Hematopoietic multipotent progenitor cell treated with erythropoietin and hydrocortisone succinate and interleukin-3 and kit ligand, for 8 days (in vitro differentiated cells): ENCODE results near the gene POLR1C.
A peak's percentile ranks its signal among the peaks of the same experiment; 100 is the strongest.
"Not testable (repeated sequence)": the region's sequence is repeated elsewhere in the genome, so short reads cannot be mapped to it uniquely, and the experiment has no call there.

Experiments used
- DNase-seq: peaks from one replicate; pipeline ENCODE4 v3.0.0-alpha.2; 2015

Gene POLR1C

DNA sequence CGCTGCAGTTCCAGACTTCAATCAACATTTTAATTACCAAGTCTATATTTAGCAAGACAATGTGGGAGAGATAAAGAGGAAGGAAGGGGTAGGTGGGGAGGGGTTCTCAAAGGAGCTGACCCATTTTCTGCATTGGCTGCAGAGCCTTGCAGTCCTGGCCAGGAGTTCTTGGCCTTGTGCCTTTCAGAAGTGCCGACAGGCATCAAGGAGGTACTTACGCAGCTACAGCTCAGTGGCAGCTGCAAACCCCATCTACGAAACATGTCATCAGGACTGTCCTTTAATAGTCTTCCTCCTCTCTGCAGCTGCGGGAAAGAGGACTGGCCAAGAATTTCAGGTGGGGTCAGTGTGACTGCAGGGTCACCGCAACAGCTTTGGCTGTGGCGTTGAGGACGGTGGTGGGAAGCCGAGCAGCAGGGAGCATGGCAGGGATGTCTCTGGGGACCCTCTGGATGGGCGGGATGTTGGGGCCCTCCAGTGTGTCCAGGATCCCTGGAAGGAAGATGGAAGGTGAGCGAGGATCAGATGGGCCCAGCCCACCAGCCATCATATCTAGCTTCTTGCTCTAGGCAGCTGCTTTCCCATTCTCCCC lies 5.0 kb upstream of the POLR1C start:
- no peak for DNase-seq

GRCh38 chr6:43515808-43516207 lies 1.1 kb upstream of the POLR1C start:
- DNase-seq, result no peak

GRCh38 chr6:43516367-43516696 lies 557 bp upstream of the POLR1C start:
- no peak for DNase-seq

GRCh38 chr6:43517505-43518357 lies 842 bp downstream of the POLR1C start:
- DNase-seq, result peak; percentile 37

DNA sequence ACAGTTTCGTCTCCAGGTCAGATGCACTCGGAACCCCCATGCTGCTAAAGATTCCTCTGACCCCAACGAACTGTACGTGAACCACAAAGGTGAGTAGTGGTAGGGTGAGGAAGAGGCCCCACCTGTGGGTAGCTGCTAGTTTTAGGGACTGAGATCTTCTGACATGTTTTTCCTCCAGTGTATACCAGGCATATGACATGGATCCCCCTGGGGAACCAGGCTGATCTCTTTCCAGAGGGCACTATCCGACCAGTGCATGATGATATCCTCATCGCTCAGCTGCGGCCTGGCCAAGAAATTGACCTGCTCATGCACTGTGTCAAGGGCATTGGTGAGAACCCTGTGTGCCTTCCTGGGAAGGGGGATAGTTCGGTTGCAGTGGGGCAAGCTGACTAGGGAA lies 3.2 kb downstream of the POLR1C start:
- DNase-seq, result no peak

DNA sequence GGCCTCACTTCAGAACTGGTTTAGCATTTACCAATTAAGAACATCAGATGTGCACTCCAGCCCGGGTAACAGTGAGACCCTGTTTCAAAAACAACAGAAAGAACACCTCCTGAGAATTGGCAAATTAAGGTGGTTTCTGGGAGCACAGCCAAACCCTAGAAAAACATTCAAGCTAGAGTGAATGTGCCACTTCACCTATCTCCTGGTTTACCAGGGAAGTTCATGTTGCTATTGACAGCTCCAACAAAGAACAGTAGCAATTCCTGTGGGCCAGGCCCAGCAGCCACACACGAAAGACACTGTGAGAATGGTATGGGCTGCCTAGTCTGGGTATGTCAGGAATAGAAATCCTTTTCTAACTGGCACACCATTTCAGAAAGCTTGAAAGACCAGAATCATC lies 4.9 kb downstream of the POLR1C start:
- no peak for DNase-seq

GRCh38 chr6:43522547-43523261 lies 5.8 kb downstream of the POLR1C start:
- no peak for DNase-seq

DNA sequence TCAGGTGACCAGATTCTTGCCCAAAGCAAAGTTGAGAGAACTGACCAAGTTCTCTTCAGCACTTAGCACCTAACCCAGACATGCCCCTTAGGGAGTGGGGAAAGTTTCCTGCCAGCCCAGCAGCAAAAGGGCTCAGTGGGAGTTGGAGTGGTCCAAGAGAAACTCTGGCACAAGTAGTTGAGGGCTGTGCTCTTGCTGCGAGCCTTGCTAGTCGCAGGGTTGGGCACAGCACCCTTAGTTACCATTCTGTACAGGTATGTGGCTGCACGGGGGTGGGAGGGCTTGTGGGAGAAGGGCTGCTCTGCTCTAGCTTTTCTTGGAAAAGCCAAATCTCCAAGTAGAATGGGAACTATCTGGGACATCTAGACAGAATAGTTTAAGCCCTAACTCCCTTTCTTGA lies 6.4 kb downstream of the POLR1C start:
- no peak for DNase-seq

DNA sequence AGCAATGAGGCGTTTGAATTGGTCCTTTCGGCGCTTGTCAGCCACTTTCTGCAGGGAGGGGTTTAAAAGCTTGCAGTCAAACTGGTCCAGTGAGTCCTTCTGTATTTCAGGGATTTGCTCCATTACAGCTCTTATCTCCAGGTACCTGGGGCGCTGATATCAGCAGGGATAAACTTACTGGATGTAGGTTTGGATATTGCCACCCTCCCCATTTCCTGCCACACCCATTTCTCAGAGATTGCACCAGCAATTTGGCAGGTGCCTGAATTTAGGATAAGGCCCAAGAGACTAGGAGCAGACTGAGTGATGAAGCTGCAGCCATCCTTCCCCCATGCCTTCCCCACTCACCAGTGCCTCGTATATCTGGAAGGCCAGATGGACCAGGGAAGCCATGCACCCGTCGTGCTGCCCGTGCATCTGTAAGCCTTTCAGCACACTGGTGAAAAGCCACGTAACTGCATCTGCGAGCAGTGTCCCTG lies 7.6 kb downstream of the POLR1C start:
- peak; percentile 20 for DNase-seq

DNA sequence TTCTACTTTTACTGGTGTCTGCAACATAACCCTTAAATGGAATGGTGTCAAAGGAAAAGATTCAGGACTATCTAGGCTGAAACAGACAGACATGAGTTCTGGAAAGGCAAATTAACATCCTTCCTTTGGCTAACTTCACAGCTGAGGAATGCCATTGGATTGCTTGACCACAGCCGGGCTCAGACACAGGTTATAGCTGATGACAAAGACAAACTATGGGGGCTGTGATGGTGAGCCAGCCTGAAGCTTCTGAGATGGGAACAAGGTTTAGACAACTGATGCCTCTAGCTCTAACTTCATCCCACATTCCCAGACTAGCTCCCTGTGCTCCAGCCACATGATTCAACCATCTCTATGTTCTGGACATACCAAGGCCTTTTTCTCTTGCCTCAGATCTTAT lies 15.3 kb downstream of the POLR1C start:
- DNase-seq, result no peak

- not testable (repeated sequence) for DNase-seq
Measured at GRCh38 chr6:43538986-43539385, 22.1 kb downstream of the POLR1C start.

GRCh38 chr6:43539409-43539808 lies 22.5 kb downstream of the POLR1C start:
- DNase-seq, result not testable (repeated sequence)

GRCh38 chr6:43540507-43540906 lies 23.6 kb downstream of the POLR1C start:
- no peak for DNase-seq

DNA sequence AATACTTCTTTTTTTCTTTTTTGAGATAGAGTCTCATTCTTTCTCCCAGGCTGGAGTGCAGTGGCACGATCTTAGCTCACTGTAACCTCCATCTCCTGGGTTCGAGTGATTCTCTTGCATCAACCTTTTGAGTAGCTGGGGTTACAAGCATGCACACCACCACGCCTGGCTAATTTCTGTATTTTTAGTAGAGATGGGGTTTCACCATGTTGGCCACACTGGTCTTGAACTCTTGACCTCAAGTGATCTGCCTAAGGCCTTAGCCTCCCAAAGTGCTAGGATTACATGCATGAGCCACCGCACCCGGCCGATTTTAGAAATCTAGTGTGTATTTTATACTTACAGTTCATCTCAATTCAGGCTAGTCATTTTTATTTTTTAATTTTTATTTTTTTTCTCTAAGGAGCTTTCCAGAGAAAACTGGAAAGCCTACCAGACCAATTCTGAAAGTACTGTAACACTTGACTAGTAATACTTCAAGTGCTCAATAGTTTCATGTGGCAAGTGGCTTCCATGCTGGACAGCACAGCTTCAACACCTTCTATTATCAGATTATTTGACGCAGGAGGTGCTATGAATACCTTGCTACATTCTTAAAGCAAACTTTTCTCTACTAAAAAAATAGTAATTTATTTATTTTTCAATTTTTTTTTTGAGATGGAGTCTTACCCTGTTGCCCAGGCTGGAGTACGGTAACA lies 25.0 kb downstream of the POLR1C start:
- DNase-seq, result no peak

DNA sequence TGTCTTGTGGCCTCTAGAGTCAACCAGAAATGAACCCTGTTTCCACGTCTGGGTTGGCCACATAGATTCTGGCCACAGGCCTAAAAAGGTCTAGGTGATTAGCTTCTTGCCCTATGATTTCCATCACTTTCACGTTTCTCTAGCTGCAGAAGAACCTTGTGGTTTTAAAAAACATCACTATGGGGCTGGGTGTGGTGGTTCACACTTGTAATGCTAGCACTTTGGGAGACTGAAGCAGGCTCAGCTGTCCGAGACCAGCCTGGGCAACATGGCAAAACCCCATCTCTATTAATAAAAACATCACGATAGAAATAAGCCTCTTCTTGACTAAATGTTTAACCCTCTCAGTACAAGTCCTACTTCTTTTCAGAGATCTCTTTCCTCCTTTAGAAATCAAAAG lies 27.6 kb downstream of the POLR1C start:
- no peak for DNase-seq

DNA sequence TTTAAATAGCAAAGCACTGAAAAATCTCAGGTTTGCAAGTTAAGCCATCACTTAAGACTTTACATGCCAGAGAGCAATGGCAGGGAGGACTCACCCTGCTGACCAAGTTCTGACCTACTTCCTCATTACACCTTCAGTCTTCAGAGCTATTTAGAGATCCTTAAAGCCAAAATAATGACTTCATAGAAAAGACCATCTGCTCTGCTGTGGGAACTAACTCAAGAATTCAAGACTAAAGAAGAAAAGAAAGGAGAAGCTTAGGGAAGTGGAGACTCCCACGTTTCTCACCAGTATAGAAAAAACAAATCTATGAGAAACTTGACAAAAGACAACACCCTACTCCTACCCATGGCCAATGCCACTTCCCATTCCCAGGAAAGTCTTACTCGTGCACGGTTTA lies 30.3 kb downstream of the POLR1C start:
- DNase-seq, result no peak

DNA sequence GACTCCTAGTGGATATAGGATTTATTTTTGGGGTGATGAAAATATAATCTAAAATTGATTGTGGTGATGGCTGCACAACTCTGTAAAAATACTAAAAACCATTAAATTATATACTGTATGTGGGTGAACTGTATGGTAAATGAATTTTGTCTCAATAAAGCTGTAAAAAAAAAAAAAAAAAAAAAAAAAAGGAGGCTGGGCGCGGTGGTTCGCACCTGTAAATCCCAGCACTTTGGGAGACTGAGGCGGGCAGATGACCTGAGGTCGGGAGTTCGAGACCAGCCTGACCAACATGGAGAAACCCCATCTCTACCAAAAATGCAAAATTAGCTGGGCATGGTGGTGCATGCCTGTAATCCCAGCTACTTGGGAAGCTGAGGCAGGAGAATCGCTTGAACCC lies 40.7 kb downstream of the POLR1C start:
- not testable (repeated sequence) for DNase-seq

- no peak for DNase-seq
Measured at GRCh38 chr6:43559328-43559727, 42.4 kb downstream of the POLR1C start.

- no peak for DNase-seq
Measured at GRCh38 chr6:43570876-43571441, 54.1 kb downstream of the POLR1C start.
